ENCODE measurements around the gene MICU1.

- TF ChIP-seq CTCF (IDR thresholded peaks at IDR 0.05) (no peak), POLR2A (IDR thresholded peaks at IDR 0.05) (no peak)
Measured at GRCh38 chr10:72323771-72324191, 302.1 kb downstream of the MICU1 start.
